ENCODE results near the gene HOXB7. TPM values are rescaled to one million over a fixed set of nuclear protein-coding genes. Genes with fewer than 3 reads are reported as not detected.

Gene HOXB7
- total and polyA plus RNA-seq, 10 of the 15 experiments (the other 5 are each of a cell fraction or from before 2014, with no cell fraction given): 2.8 to 7.4 (median 4.2) TPM

- TF ChIP-seq HCFC1 (IDR thresholded peaks at IDR 0.05; ENCODE audit: low read length): no peak
- TF ChIP-seq HDAC6 (IDR thresholded peaks at IDR 0.05; ENCODE audit: unreplicated experiment): no peak
- no peak for TF ChIP-seq EP300 (IDR thresholded peaks at IDR 0.05; ENCODE audit: borderline replicate concordance in 1 of 2, control insufficient read depth in 1 of 2, low read depth in 2 of 2, low read length in 2 of 2)
- TF ChIP-seq ASH2L (IDR thresholded peaks at IDR 0.05; ENCODE audit: borderline replicate concordance, low read depth): no peak
- no peak for TF ChIP-seq CHD4 (IDR thresholded peaks at IDR 0.05)
- no peak for TF ChIP-seq NRF1 (conservative IDR thresholded peaks at IDR 0.05; ENCODE audit: low read depth, low read length)
- TF ChIP-seq, protein P1, sequence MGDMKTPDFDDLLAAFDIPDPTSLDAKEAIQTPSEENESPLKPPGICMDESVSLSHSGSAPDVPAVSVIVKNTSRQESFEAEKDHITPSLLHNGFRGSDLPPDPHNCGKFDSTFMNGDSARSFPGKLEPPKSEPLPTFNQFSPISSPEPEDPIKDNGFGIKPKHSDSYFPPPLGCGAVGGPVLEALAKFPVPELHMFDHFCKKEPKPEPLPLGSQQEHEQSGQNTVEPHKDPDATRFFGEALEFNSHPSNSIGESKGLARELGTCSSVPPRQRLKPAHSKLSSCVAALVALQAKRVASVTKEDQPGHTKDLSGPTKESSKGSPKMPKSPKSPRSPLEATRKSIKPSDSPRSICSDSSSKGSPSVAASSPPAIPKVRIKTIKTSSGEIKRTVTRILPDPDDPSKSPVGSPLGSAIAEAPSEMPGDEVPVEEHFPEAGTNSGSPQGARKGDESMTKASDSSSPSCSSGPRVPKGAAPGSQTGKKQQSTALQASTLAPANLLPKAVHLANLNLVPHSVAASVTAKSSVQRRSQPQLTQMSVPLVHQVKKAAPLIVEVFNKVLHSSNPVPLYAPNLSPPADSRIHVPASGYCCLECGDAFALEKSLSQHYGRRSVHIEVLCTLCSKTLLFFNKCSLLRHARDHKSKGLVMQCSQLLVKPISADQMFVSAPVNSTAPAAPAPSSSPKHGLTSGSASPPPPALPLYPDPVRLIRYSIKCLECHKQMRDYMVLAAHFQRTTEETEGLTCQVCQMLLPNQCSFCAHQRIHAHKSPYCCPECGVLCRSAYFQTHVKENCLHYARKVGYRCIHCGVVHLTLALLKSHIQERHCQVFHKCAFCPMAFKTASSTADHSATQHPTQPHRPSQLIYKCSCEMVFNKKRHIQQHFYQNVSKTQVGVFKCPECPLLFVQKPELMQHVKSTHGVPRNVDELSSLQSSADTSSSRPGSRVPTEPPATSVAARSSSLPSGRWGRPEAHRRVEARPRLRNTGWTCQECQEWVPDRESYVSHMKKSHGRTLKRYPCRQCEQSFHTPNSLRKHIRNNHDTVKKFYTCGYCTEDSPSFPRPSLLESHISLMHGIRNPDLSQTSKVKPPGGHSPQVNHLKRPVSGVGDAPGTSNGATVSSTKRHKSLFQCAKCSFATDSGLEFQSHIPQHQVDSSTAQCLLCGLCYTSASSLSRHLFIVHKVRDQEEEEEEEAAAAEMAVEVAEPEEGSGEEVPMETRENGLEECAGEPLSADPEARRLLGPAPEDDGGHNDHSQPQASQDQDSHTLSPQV (IDR thresholded peaks at IDR 0.05): no peak
- TF ChIP-seq ZNF24 (IDR thresholded peaks at IDR 0.05): no peak
- TF ChIP-seq CEBPZ (IDR thresholded peaks at IDR 0.05; ENCODE audit: low read depth, low read length): no peak
Observed at GRCh38 chr17:48627623-48628521, 17.1 kb upstream of the HOXB7 start (continued).

Data from GM12878 (cell line).